HepG2 (cell line): ENCODE data around the gene PCED1B. TPM values are rescaled to one million over a fixed set of nuclear protein-coding genes. Genes with fewer than 3 reads are reported as not detected.

Experiments
- ATAC-seq: fragments of 200-7000 bp; cut with Tn5 transposase; 3 replicates; pipeline ENCODE4 v1.9.1; 2020; ENCODE audit warnings: mild to moderate bottlenecking, moderate library complexity
- BruUV-seq: library from RNA; stranded (reverse); fragments of 400-500 nt; replicated peaks from 2 replicates; lab custom pipeline; 2021; lab: Mats Ljungman, UMichigan
- CTCF ChIA-PET: fragments of 300-600 bp; formaldehyde crosslinking; extraction: SDS; loops from one replicate; lab custom pipeline; 2021; ENCODE audit warnings: low total read pairs, inconsistent platforms, low intra/inter-chr PET ratio; lab: Yijun Ruan, JAX
- POLR2A ChIA-PET: fragments of 350-600 bp; sonication (Branson Sonifier 250); formaldehyde crosslinking; loops from one replicate; lab custom pipeline; 2020; ENCODE audit warnings: antibody characterized with exemption, inconsistent platforms; lab: Yijun Ruan, JAX
- DNase-seq: peaks from one replicate; pipeline ENCODE4 v3.0.0-alpha.2; 2015; ENCODE audit warnings: low spot score
- FAIRE-seq: peaks from 3 replicates; lab custom pipeline; 2011; peaks lifted over from hg19 to GRCh38; lab: Jason Lieb, UNC
- H2AFZ ChIP-seq: one replicate; pipeline ENCODE4 v1.6.1; 2011; ENCODE audit warnings: low read length, inconsistent platforms
- H3K27ac ChIP-seq: fragments of 300-600 bp; 3 replicates; pipeline ENCODE4 v1.8.0; 2011; ENCODE audit warnings: mixed run types, mild to moderate bottlenecking, mixed read lengths, low read length, inconsistent platforms; ENCODE audit not compliant: insufficient read depth; ENCODE audit errors: extremely low read length
- H3K27me3 ChIP-seq, 2 experiments: fragments of 200-600 bp in 1 of 2; 2 replicates in 1 of 2; 3 replicates in 1 of 2; pipeline versions ENCODE4 v1.6.0 to v1.8.0; 2011; ENCODE audit warnings: low read length in 2 of 2, mild to moderate bottlenecking in 2 of 2, moderate library complexity in 2 of 2, inconsistent platforms in 1 of 2; ENCODE audit not compliant: insufficient read depth in 2 of 2, control insufficient read depth in 1 of 2
- H3K36me3 ChIP-seq, 2 experiments: fragments of 200-600 bp in 1 of 2; replicated peaks in 1 of 2; 2 replicates in 1 of 2; 3 replicates in 1 of 2; pipeline versions ENCODE4 v1.5.1 to v1.8.0; 2011; ENCODE audit warnings: low read length in 2 of 2, inconsistent platforms in 1 of 2; ENCODE audit not compliant: insufficient read depth in 2 of 2, control insufficient read depth in 1 of 2
- H3K4me1 ChIP-seq: 2 replicates; pipeline ENCODE4 v1.5.1; 2012; ENCODE audit warnings: low read length, inconsistent platforms; ENCODE audit not compliant: insufficient read depth
- H3K4me2 ChIP-seq: 2 replicates; pipeline ENCODE4 v1.6.0; 2011; ENCODE audit warnings: low read depth, low read length, inconsistent platforms
- H3K4me3 ChIP-seq, 3 experiments: fragments of 200-600 bp in 1 of 3; sonication (generic), shearing (Covaris generic) in 1 of 3; replicated peaks in 1 of 3; 2 replicates each; pipeline ENCODE4 v1.5.1; 2011 to 2016; ENCODE audit warnings: low read length in 3 of 3, inconsistent platforms in 2 of 3, low read depth in 2 of 3, mild to moderate bottlenecking in 2 of 3, control low read depth in 1 of 3, mixed read lengths in 1 of 3; ENCODE audit not compliant: insufficient read depth in 1 of 3
- H3K79me2 ChIP-seq: one replicate; pipeline ENCODE4 v1.6.1; 2011; ENCODE audit warnings: low read length, inconsistent platforms; ENCODE audit not compliant: insufficient read depth
- H3K9ac ChIP-seq: 2 replicates; pipeline ENCODE4 v1.6.0; 2011; ENCODE audit warnings: mild to moderate bottlenecking, low read depth, low read length, inconsistent platforms; ENCODE audit not compliant: insufficient read depth
- H3K9me3 ChIP-seq: 2 replicates; pipeline ENCODE4 v1.5.1; 2012; ENCODE audit warnings: mild to moderate bottlenecking, low read length
- H4K20me1 ChIP-seq: 2 replicates; pipeline ENCODE4 v1.6.0; 2011; ENCODE audit warnings: inconsistent platforms, mild to moderate bottlenecking, low read length, moderate library complexity; ENCODE audit not compliant: insufficient read depth
- ARNT2 ChIP-seq: sonication (generic); formaldehyde crosslinking; IDR thresholded peaks from 2 replicates; pipeline ENCODE4 v1.8.0; 2022; ENCODE audit warnings: mild to moderate bottlenecking, low read depth, missing genetic modification reagents, moderate library complexity
- ATAD3A ChIP-seq: sonication (generic); formaldehyde crosslinking; IDR thresholded peaks from 2 replicates; pipeline ENCODE4 v1.4.0; 2020; ENCODE audit warnings: missing genetic modification reagents
- BCL6 ChIP-seq: IDR thresholded peaks from 2 replicates; pipeline ENCODE4 v1.6.1; 2016; ENCODE audit warnings: missing genetic modification reagents, missing compliant biosample characterization
- EED ChIP-seq: sonication (generic); formaldehyde crosslinking; IDR thresholded peaks from 2 replicates; pipeline ENCODE4 v1.5.0; 2020; ENCODE audit warnings: mild to moderate bottlenecking, missing genetic modification reagents
- MYNN ChIP-seq: sonication (generic); formaldehyde crosslinking; IDR thresholded peaks from 2 replicates; pipeline ENCODE4 v1.4.0; 2020; ENCODE audit warnings: mild to moderate bottlenecking, low read depth, missing genetic modification reagents
- ZBTB7A ChIP-seq: sonication (generic); formaldehyde crosslinking; IDR thresholded peaks from 2 replicates; pipeline ENCODE4 v1.8.0; 2022; ENCODE audit warnings: mild to moderate bottlenecking, missing genetic modification reagents
- WGBS: methylation state at CpG from one replicate; pipeline ENCODE4 v1.1.6; 2017; ENCODE audit warnings: low lambda C conversion rate; 5-methylcytosine and 5-hydroxymethylcytosine counted together
- in situ Hi-C: cut with HindIII; loops from 2 replicates; pipeline ENCODE4 v1.10.0; 2017; ENCODE audit warnings: low pct_unique_long_range_greater_than_20kb; ENCODE audit not compliant: extremely low pct_ligation_motif_present
- intact Hi-C: fragments of 100-400 bp; cut with micrococcal nuclease; formaldehyde crosslinking; loops from one replicate; pipeline ENCODE4 v1.10.0; 2022; ENCODE audit not compliant: unreplicated experiment
- polyA plus RNA-seq, 8 experiments: library from polyadenylated mRNA; depleted of rRNA in 3 of 8; stranded (reverse) in 7 of 8; unstranded in 1 of 8; fragments of >200 nt; fragmentation: Illumina TruSeq in 4 of 8; extraction: Trizol in 4 of 8; gene quantifications; 2 replicates each; pipeline versions ENCODE4 v1.2.1 to v1.2.3, GENCODE V29; 2011 to 2016; ENCODE audit warnings: low read depth in 4 of 8, missing spikeins in 1 of 8, mixed read lengths in 1 of 8; ENCODE audit not compliant: insufficient read depth in 1 of 8
- total RNA-seq, 5 experiments: library from RNA; depleted of rRNA; stranded (reverse); fragments of >200 nt; fragmentation: Illumina TruSeq; extraction: Trizol; gene quantifications; 2 replicates each; pipeline ENCODE4 v1.2.3, GENCODE V29; 2016; ENCODE audit warnings: low read depth in 1 of 5
- TF ChIP-seq, protein P1 (sequence below): sonication (generic); IDR thresholded peaks from 2 replicates; pipeline ENCODE4 v1.6.1; 2016; ENCODE audit warnings: low read depth, borderline replicate concordance

Gene PCED1B
- total and polyA plus RNA-seq, 2 of the 13 experiments (the other 11 are each of a cell fraction or from before 2014, with no cell fraction given): 0.11 to 0.37 TPM

DNA sequence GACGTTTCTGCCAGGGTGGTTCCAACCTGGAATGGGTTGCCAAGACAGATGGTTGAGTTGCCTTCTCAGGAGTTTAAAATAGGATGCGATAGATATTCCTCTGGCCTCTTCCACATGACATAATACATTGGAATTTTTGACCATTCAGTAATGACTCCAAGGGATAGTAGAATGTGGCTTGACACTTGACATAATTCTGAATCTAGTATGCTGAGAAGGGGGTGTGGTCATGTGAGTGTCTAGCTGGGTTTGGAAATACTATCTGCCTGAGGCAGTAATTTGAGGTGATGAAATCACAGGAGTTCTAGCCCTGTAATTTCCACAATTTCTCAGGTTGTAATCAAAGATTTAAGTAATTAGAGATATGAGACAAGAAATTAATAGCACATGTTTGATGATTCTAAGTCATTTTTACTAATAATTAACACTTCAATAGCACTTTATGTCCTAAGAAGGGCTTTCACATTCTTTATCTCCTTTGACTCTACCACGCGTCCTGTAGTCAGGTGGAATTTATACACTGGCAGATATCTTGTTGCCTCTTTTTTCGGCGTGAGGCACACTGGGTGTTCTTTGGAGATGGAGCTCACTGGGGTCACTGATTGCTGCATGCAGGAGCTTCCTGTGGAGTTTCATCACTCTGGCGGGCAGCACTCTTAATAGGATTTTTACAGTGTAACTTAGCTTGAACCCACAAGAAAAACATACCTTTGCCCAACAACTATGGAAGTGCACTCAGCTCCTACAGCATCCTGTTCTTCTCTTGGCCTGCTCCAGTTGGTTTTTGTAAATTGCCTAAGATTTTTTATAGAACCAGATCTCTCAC is 3.6 kb downstream of the PCED1B start:
- Histone ChIP-seq H2AFZ (no peak overlapping the region), H3K79me2 (no peaks in the 10 kb centered on the region), H3K27ac (no peak overlapping the region), H3K4me2 (no peak overlapping the region), H3K9ac (no peak overlapping the region), H3K4me3 (no peak overlapping the region), H3K4me1 (peaks cover 43% of the 10 kb centered on the region), H4K20me1 (no peaks in the 10 kb centered on the region), H3K9me3 (no peaks in the 10 kb centered on the region), H3K27me3 (peaks cover 4 to 19% of the 10 kb centered on the region in 2 experiments), H3K36me3 (no peaks in the 10 kb centered on the region)
- no peak for DNase-seq
- WGBS: 15% methylated on average over 7 of the region's 7 CpGs
- intact Hi-C loops (no loop called here), in situ Hi-C loops (no loop called here)
- ATAC-seq: no peak
- CTCF ChIA-PET: no interaction called here
- no TSS peak for BruUV-seq
- no peak for FAIRE-seq
- TF ChIP-seq, protein P1, sequence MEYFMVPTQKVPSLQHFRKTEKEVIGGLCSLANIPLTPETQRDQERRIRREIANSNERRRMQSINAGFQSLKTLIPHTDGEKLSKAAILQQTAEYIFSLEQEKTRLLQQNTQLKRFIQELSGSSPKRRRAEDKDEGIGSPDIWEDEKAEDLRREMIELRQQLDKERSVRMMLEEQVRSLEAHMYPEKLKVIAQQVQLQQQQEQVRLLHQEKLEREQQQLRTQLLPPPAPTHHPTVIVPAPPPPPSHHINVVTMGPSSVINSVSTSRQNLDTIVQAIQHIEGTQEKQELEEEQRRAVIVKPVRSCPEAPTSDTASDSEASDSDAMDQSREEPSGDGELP: no peak
- TF ChIP-seq EED (CRISPR knock-in tag) (no peak), ZBTB7A (CRISPR knock-in tag) (no peak), BCL6 (CRISPR knock-in tag) (no peak), MYNN (CRISPR knock-in tag) (no peak), ATAD3A (CRISPR knock-in tag) (no peak)
- POLR2A ChIA-PET: no interaction called here

GRCh38 chr12:47084172-47084571 is 4.8 kb downstream of the PCED1B start:
- H3K79me2 ChIP-seq: no peaks in the 10 kb centered on the region
- in situ Hi-C loops: no loop called here
- FAIRE-seq: no peak

More at GRCh38 chr12:47084172-47084571, 4.8 kb downstream of the PCED1B start:
- peaks cover 47% of the 10 kb centered on the region for H3K4me1 ChIP-seq
- H4K20me1 ChIP-seq: no peaks in the 10 kb centered on the region
- no peak for TF ChIP-seq ARNT2 (CRISPR knock-in tag)
- H3K27me3 ChIP-seq: peaks cover 3 to 7% of the 10 kb centered on the region in 2 experiments; a peak in 4 of 5 replicates
- intact Hi-C loops: no loop called here
- no peaks in the 10 kb centered on the region for H3K9me3 ChIP-seq
- no peak for DNase-seq
- H3K36me3 ChIP-seq: no peaks in the 10 kb centered on the region
- ChIA-PET CTCF (no interaction called here), POLR2A (no interaction called here)
- no peak overlapping the region for H2AFZ ChIP-seq
- no peak for ATAC-seq
- no peak overlapping the region for H3K27ac ChIP-seq
- no peak overlapping the region for H3K9ac ChIP-seq
- 0% methylated on average over 1 of the region's 1 CpG for WGBS
- no TSS peak for BruUV-seq
- H3K4me3 ChIP-seq: no peak overlapping the region
- 0 out of 2 replicates have a peak overlapping the region, but pooled peaks have one; percentile 3 for H3K4me2 ChIP-seq
